Neural cell (in vitro differentiated cells): ENCODE data around the gene YDJC. TPM values are rescaled to one million over a fixed set of nuclear protein-coding genes. Genes with fewer than 3 reads are reported as not detected.

ENCODE experiments used
- H2AFZ ChIP-seq: fragments of 200-600, 300-800 bp; sonication (generic), shearing (Covaris generic); 2 replicates; pipeline ENCODE4 v1.6.0; 2014; ENCODE audit warnings: low read depth, mild to moderate bottlenecking, antibody characterized with exemption, low read length, moderate library complexity
- H3F3A ChIP-seq: fragments of 200-600 bp; shearing (Covaris generic); 2 replicates; pipeline ENCODE4 v1.6.1; 2016; ENCODE audit warnings: mild to moderate bottlenecking, moderate library complexity, mixed read lengths, antibody characterized with exemption, low read length; ENCODE audit not compliant: insufficient read depth, poor library complexity, severe bottlenecking
- H3K27ac ChIP-seq: fragments of 200-600, 300-800 bp; sonication (generic), shearing (Covaris generic); 2 replicates; pipeline ENCODE4 v1.5.1; 2014; ENCODE audit warnings: mild to moderate bottlenecking, low read length, moderate library complexity
- H3K27me3 ChIP-seq: fragments of 300-800, 200-600 bp; sonication (generic), shearing (Covaris generic); 2 replicates; pipeline ENCODE4 v1.6.0; 2014; ENCODE audit warnings: mild to moderate bottlenecking, low read depth, low read length, moderate library complexity; ENCODE audit not compliant: insufficient read depth
- H3K36me3 ChIP-seq: fragments of 300-800, 200-600 bp; sonication (generic), shearing (Covaris generic); 2 replicates; pipeline ENCODE4 v1.5.1; 2014; ENCODE audit warnings: mild to moderate bottlenecking, antibody characterized with exemption, low read length, moderate library complexity; ENCODE audit not compliant: insufficient read depth
- H3K4me2 ChIP-seq: fragments of 300-800, 200-600 bp; sonication (generic), shearing (Covaris generic); 2 replicates; pipeline ENCODE4 v1.6.0; 2014; ENCODE audit warnings: mild to moderate bottlenecking, low read length
- H3K4me3 ChIP-seq: fragments of 300-800, 200-600 bp; sonication (generic), shearing (Covaris generic); 2 replicates; pipeline ENCODE4 v1.5.1; 2014; ENCODE audit warnings: mild to moderate bottlenecking, low read length, moderate library complexity
- H3K79me2 ChIP-seq: fragments of 200-600 bp; shearing (Covaris generic); replicated peaks from 2 replicates; pipeline ENCODE4 v1.6.0; 2014; ENCODE audit warnings: mild to moderate bottlenecking, low read length, moderate library complexity; ENCODE audit not compliant: insufficient read depth
- H3K9ac ChIP-seq: fragments of 300-800, 200-600 bp; sonication (generic), shearing (Covaris generic); 2 replicates; pipeline ENCODE4 v1.6.1; 2016; ENCODE audit warnings: mild to moderate bottlenecking, low read length, mixed read lengths
- H3K9me2 ChIP-seq: fragments of 200-600 bp; shearing (Covaris generic); 2 replicates; pipeline ENCODE4 v1.6.1; 2016; ENCODE audit warnings: mild to moderate bottlenecking, low read length, mixed read lengths; ENCODE audit not compliant: insufficient read depth
- H3K9me3 ChIP-seq: fragments of 200-600, 300-800 bp; sonication (generic), shearing (Covaris generic); 2 replicates; pipeline ENCODE4 v1.6.1; 2016; ENCODE audit warnings: mild to moderate bottlenecking, mixed run types, low read length, moderate library complexity, mixed read lengths
- H4K20me1 ChIP-seq: fragments of 200-600 bp; shearing (Covaris generic); 2 replicates; pipeline ENCODE4 v1.6.1; 2016; ENCODE audit warnings: mild to moderate bottlenecking, mixed run types; ENCODE audit not compliant: insufficient read depth
- CTCF ChIP-seq: fragments of 450-650 bp; IDR thresholded peaks from 2 replicates; pipeline ENCODE4 v1.5.1; 2014; ENCODE audit warnings: antibody characterized with exemption, mild to moderate bottlenecking, moderate library complexity; ENCODE audit not compliant: poor library complexity, severe bottlenecking
- EP300 ChIP-seq: fragments of 450-650 bp; conservative IDR thresholded peaks from 2 replicates; pipeline ENCODE4 v1.6.1; 2014; ENCODE audit warnings: antibody characterized with exemption, mild to moderate bottlenecking, moderate library complexity; ENCODE audit not compliant: poor library complexity, severe bottlenecking
- EZH2 ChIP-seq: fragments of 200-600, 300-800 bp; shearing (Covaris generic), sonication (generic); IDR thresholded peaks from 2 replicates; pipeline ENCODE4 v1.6.1; 2014; ENCODE audit warnings: antibody characterized with exemption, low read length, borderline replicate concordance, mild to moderate bottlenecking; ENCODE audit not compliant: insufficient read depth, poor library complexity, severe bottlenecking
- MXI1 ChIP-seq: fragments of 450-650 bp; conservative IDR thresholded peaks from 2 replicates; pipeline ENCODE4 v1.6.1; 2014; ENCODE audit warnings: antibody characterized with exemption, mild to moderate bottlenecking; ENCODE audit not compliant: poor library complexity, severe bottlenecking
- POLR2AphosphoS5 ChIP-seq: IDR thresholded peaks from 2 replicates; pipeline ENCODE4 v1.6.1; 2012
- RAD21 ChIP-seq: fragments of 450-650 bp; conservative IDR thresholded peaks from 2 replicates; pipeline ENCODE4 v1.6.1; 2014; ENCODE audit warnings: antibody characterized with exemption, mild to moderate bottlenecking, moderate library complexity
- REST ChIP-seq: IDR thresholded peaks from 2 replicates; pipeline ENCODE4 v1.6.1; 2012; ENCODE audit warnings: borderline replicate concordance
- SMC3 ChIP-seq: fragments of 450-650 bp; conservative IDR thresholded peaks from 2 replicates; pipeline ENCODE4 v1.6.1; 2014; ENCODE audit warnings: antibody characterized with exemption, mild to moderate bottlenecking, moderate library complexity; ENCODE audit not compliant: poor library complexity
- TAF1 ChIP-seq: IDR thresholded peaks from 2 replicates; pipeline ENCODE4 v1.6.1; 2012; ENCODE audit warnings: low read depth
- polyA plus RNA-seq: library from polyadenylated mRNA; depleted of rRNA; stranded (reverse); fragments of >200 nt; gene quantifications from 2 replicates; pipeline ENCODE4 v1.2.3, GENCODE V29; 2014

Gene YDJC
- polyA plus RNA-seq, 1 donor from 2014 or later: 20.0 TPM

DNA sequence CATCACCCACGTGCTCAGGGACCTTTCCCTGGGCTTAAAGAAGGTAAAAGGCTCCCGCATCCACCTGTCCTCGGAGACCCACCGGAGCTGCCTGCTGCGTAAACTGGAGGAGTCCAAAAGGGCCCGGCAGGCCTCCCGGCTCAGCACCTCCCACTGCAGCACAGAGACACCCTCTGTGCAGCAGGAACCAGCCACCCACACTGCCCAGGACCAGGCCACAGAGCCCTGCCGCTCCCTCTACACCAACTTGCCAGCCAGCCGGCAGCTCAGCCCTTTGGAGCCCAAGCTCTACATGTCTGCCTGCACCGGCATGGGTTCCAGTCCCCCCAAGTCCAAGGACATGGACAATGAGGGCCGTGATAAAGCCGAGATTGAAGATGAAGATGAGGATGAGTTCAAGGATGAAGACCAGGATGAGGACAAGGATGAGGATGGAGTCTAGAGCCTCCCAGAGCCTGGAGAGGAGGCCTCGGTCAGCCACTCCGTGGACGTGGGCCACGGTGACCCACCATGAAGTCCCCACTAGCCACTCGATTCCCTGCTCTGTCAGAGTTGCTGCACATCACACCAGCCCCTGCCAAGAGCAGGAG lies 6.9 kb upstream of the YDJC start:
- Histone ChIP-seq H3F3A (no peaks in the 10 kb centered on the region), H3K27me3 (no peaks in the 10 kb centered on the region), H3K4me3 (no peak overlapping the region), H4K20me1 (no peaks in the 10 kb centered on the region), H3K27ac (no peak overlapping the region), H3K4me2 (no peak overlapping the region), H3K9ac (no peak overlapping the region), H3K9me2 (no peaks in the 10 kb centered on the region), H3K36me3 (no peaks in the 10 kb centered on the region), H2AFZ (no peak overlapping the region), H3K9me3 (no peaks in the 10 kb centered on the region), H3K79me2 (no peaks in the 10 kb centered on the region)
- TF ChIP-seq TAF1 (no peak), CTCF (no peak), REST (no peak), MXI1 (no peak), POLR2AphosphoS5 (no peak), RAD21 (no peak), EZH2 (no peak), SMC3 (no peak), EP300 (no peak)

DNA sequence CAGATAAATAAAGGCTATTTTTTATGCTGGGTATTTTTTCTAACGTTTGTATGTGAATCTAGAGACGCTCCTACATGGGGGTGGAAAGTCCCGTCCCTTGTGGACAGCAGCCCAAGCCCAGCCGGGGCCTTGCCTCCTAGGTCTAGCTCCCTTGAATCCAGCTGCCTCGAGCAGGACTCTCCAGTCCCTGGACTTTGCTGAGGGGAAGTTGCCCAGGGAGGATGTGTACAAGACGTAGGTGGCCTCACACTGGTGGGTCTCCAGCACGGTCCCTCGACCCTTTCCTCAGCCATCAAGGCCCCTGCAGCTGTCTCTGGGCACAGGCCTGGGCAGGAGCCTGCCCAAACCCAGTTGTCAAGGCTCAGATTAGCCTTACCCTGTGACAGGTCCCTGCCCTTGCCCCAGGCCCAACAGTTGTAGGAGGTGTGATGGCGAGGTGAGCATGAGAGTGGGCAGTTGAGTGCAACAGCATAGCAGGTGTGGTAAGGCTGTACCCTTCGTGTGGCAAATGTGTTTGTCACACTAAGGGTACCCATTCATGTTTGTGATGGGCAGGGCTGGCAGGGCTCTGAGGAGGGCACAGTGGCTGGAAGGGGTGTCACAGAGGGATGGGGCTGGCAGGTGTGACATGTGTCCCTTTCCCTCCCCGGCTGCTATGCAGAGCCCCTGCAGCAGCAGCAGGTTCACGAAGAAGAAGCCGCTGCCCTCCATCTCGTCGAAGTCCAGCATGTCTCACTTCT lies 6.1 kb upstream of the YDJC start:
- H3K9me3 ChIP-seq: no peaks in the 10 kb centered on the region
- no peaks in the 10 kb centered on the region for H3K27me3 ChIP-seq
- no peaks in the 10 kb centered on the region for H4K20me1 ChIP-seq
- no peaks in the 10 kb centered on the region for H3F3A ChIP-seq
- no peak overlapping the region for H2AFZ ChIP-seq
- TF ChIP-seq REST (no peak), RAD21 (no peak), TAF1 (no peak), EP300 (no peak)
- no peaks in the 10 kb centered on the region for H3K79me2 ChIP-seq
- no peak overlapping the region for H3K27ac ChIP-seq
- H3K4me2 ChIP-seq: no peak overlapping the region
- no peaks in the 10 kb centered on the region for H3K36me3 ChIP-seq
- H3K9ac ChIP-seq: no peak overlapping the region
- no peaks in the 10 kb centered on the region for H3K9me2 ChIP-seq
- H3K4me3 ChIP-seq: no peak overlapping the region
